Measurements from ENCODE around the gene HECTD4. TPM values are rescaled to one million over a fixed set of nuclear protein-coding genes. Genes with fewer than 3 reads are reported as not detected.

Gene HECTD4
- total RNA-seq, 2 donors from 2014 or later, result 46.6 to 48.2 TPM

DNA sequence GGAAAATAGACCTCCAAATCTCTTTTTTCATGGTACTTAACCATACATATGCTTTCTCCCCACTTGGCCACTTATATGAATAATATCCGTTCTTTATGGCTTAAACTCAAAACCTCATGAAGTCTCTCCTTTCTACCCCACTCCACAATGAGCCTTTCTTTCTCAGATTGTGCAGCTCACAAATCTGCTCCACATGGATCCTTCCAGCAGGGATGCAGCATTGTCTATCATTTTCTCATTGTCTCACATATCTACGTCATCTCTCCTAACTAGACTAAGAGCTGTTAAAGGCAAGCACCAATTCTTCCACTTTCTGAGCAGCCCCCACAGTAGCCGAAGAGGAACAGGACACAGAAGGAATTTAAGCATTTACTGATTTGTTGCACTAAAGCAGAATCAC, 106.4 kb downstream of the HECTD4 start:
- Mint-ChIP-seq H3K27ac (no peak overlapping the region), H3K9me3 (no peaks in the 10 kb centered on the region), H3K27me3 (ENCODE audit: insufficient read depth) (no peaks in the 10 kb centered on the region), H3K36me3 (ENCODE audit: low read depth) (peaks cover 31% of the 10 kb centered on the region), H3K4me1 (peaks cover 7% of the 10 kb centered on the region), H3K4me3 (no peak overlapping the region)
- no peaks in the 10 kb centered on the region for H3K27me3 ChIP-seq (ENCODE audit: control insufficient read depth, insufficient read depth, low read length, poor library complexity, severe bottlenecking)
- peaks cover 9% of the 10 kb centered on the region for H3K4me1 ChIP-seq (ENCODE audit: control insufficient read depth, insufficient read depth, low read length)
- 97 to 100% methylated on average over 3 of the region's 3 CpGs for WGBS, 2 experiments (ENCODE audit: insufficient coverage in 1 of 2, insufficient read length in 1 of 2)
- TF ChIP-seq, protein P1, sequence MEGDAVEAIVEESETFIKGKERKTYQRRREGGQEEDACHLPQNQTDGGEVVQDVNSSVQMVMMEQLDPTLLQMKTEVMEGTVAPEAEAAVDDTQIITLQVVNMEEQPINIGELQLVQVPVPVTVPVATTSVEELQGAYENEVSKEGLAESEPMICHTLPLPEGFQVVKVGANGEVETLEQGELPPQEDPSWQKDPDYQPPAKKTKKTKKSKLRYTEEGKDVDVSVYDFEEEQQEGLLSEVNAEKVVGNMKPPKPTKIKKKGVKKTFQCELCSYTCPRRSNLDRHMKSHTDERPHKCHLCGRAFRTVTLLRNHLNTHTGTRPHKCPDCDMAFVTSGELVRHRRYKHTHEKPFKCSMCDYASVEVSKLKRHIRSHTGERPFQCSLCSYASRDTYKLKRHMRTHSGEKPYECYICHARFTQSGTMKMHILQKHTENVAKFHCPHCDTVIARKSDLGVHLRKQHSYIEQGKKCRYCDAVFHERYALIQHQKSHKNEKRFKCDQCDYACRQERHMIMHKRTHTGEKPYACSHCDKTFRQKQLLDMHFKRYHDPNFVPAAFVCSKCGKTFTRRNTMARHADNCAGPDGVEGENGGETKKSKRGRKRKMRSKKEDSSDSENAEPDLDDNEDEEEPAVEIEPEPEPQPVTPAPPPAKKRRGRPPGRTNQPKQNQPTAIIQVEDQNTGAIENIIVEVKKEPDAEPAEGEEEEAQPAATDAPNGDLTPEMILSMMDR (conservative IDR thresholded peaks at IDR 0.05), result no peak
- no peaks in the 10 kb centered on the region for H3K9me3 ChIP-seq (ENCODE audit: control insufficient read depth, low read length)
- no peak overlapping the region for H3K4me3 ChIP-seq (ENCODE audit: low read length)
- H3K36me3 ChIP-seq (ENCODE audit: control insufficient read depth, insufficient read depth, low read length), result peaks cover 28% of the 10 kb centered on the region
- no peak for DNase-seq
- H3K27ac ChIP-seq (ENCODE audit: low read depth, low read length), result no peak overlapping the region
- no peak overlapping the region for H3K9ac ChIP-seq (ENCODE audit: extremely low read depth, low read length, poor library complexity, severe bottlenecking)

DNA sequence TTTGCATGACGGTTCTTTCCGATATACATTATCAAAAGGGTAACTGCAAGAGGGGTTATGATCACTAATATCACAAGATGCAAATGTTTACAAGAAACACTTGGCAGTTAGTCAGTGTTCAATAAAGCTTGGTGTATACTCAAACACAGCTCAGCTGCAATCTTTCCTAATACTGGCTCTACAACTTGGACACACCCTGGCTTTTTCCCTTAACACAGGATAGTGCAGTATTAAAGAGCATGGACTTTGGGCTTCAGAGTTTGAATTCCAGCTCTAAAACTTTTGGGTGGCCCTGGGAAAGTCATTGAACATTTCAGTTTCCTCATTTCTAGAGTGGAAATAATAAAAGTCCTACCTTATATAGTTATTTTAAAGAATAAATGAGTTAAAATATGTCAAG, 107.0 kb downstream of the HECTD4 start:
- no peaks in the 10 kb centered on the region for H3K9me3 Mint-ChIP-seq
- 94 to 100% methylated on average over 2 of the region's 2 CpGs for WGBS, 2 experiments (ENCODE audit: insufficient coverage in 1 of 2, insufficient read length in 1 of 2)
- peaks cover 7% of the 10 kb centered on the region for H3K4me1 Mint-ChIP-seq
- no peak overlapping the region for H3K9ac ChIP-seq (ENCODE audit: extremely low read depth, low read length, poor library complexity, severe bottlenecking)
- H3K4me1 ChIP-seq (ENCODE audit: control insufficient read depth, insufficient read depth, low read length), result peaks cover 9% of the 10 kb centered on the region
- peaks cover 35% of the 10 kb centered on the region for H3K36me3 Mint-ChIP-seq (ENCODE audit: low read depth)
- H3K27me3 ChIP-seq (ENCODE audit: control insufficient read depth, insufficient read depth, low read length, poor library complexity, severe bottlenecking), result no peaks in the 10 kb centered on the region
- H3K27me3 Mint-ChIP-seq (ENCODE audit: insufficient read depth), result no peaks in the 10 kb centered on the region
- H3K27ac ChIP-seq (ENCODE audit: low read depth, low read length), result no peak overlapping the region
- no peak overlapping the region for H3K27ac Mint-ChIP-seq
- peaks cover 34% of the 10 kb centered on the region for H3K36me3 ChIP-seq (ENCODE audit: control insufficient read depth, insufficient read depth, low read length)
- no peak overlapping the region for H3K4me3 ChIP-seq (ENCODE audit: low read length)
- no peak for DNase-seq
- TF ChIP-seq, protein P1 (conservative IDR thresholded peaks at IDR 0.05), result no peak
- H3K9me3 ChIP-seq (ENCODE audit: control insufficient read depth, low read length), result no peaks in the 10 kb centered on the region
- H3K4me3 Mint-ChIP-seq, result no peak overlapping the region

DNA sequence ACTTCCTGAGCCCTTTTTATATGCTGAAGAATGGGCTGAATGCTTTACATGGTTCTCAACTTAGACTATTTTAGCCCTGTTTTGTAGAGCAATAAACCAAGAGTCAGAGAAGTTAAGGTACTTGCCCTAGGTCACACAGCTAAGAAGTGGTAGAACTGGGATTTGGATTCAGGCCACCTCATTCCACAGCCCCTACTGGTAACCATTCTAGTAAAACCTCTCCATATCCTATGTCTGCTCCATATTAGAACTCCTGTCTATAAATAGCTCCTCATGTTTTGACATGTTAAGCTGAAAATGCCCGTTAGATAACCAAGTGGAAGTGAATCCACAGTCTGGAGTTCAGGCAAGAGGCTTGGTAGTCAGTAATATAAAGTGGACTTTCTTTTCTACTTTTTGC, 111.6 kb downstream of the HECTD4 start:
- Histone ChIP-seq H3K9ac (ENCODE audit: extremely low read depth, low read length, poor library complexity, severe bottlenecking) (no peak overlapping the region), H3K27me3 (ENCODE audit: control insufficient read depth, insufficient read depth, low read length, poor library complexity, severe bottlenecking) (no peaks in the 10 kb centered on the region), H3K4me3 (ENCODE audit: low read length) (no peak overlapping the region), H3K4me1 (ENCODE audit: control insufficient read depth, insufficient read depth, low read length) (peaks cover 12% of the 10 kb centered on the region), H3K36me3 (ENCODE audit: control insufficient read depth, insufficient read depth, low read length) (peaks cover 53% of the 10 kb centered on the region), H3K9me3 (ENCODE audit: control insufficient read depth, low read length) (no peaks in the 10 kb centered on the region), H3K27ac (ENCODE audit: low read depth, low read length) (no peak overlapping the region)
- no peaks in the 10 kb centered on the region for H3K9me3 Mint-ChIP-seq
- no peak overlapping the region for H3K4me3 Mint-ChIP-seq
- WGBS, 2 experiments (ENCODE audit: insufficient coverage in 1 of 2, insufficient read length in 1 of 2), result 100% methylated on average over 1 of the region's 1 CpG; no CpG with 5 or more reads in 1 of the 2 experiments
- TF ChIP-seq, protein P1 (conservative IDR thresholded peaks at IDR 0.05), result no peak
- no peaks in the 10 kb centered on the region for H3K27me3 Mint-ChIP-seq (ENCODE audit: insufficient read depth)
- H3K36me3 Mint-ChIP-seq (ENCODE audit: low read depth), result peaks cover 59% of the 10 kb centered on the region
- no peak for DNase-seq
- H3K4me1 Mint-ChIP-seq, result peaks cover 7% of the 10 kb centered on the region
- H3K27ac Mint-ChIP-seq, result no peak overlapping the region

Measured in endodermal cell (in vitro differentiated cells).